DND-41 (cell line): ENCODE results near the gene CHAT.

Source experiments
- ATAC-seq: fragments of 200-7000 bp; cut with Tn5 transposase; 3 replicates; pipeline ENCODE4 v1.9.1; 2021; ENCODE audit warnings: low read depth; ENCODE audit not compliant: insufficient read depth
- DNase-seq: peaks from one replicate; pipeline ENCODE4 v3.0.0-alpha.2; 2020
- H2AFZ ChIP-seq: 2 replicates; pipeline ENCODE4 v1.6.0; 2012; ENCODE audit warnings: low read depth, low read length
- H3K27ac ChIP-seq: 2 replicates; pipeline ENCODE4 v1.5.1; 2012; ENCODE audit warnings: low read length, inconsistent platforms
- H3K27me3 ChIP-seq: fragments of 200-600 bp; sonication (generic); 2 replicates; pipeline ENCODE4 v1.6.0; 2012; ENCODE audit warnings: low read length, mild to moderate bottlenecking, inconsistent platforms; ENCODE audit not compliant: insufficient read depth, poor library complexity
- H3K36me3 ChIP-seq: 2 replicates; pipeline ENCODE4 v1.5.1; 2012; ENCODE audit warnings: low read length, inconsistent platforms; ENCODE audit not compliant: insufficient read depth
- H3K4me1 ChIP-seq: 2 replicates; pipeline ENCODE4 v1.5.1; 2012; ENCODE audit warnings: mild to moderate bottlenecking, low read length; ENCODE audit not compliant: insufficient read depth
- H3K4me2 ChIP-seq: 2 replicates; pipeline ENCODE4 v1.6.0; 2012; ENCODE audit warnings: mild to moderate bottlenecking, moderate library complexity, low read length, inconsistent platforms; ENCODE audit not compliant: insufficient read depth
- H3K4me3 ChIP-seq, 2 experiments: fragments of 200-600 bp in 1 of 2; shearing (Covaris generic) in 1 of 2; 2 replicates each; pipeline ENCODE4 v1.5.1; 2012 to 2016; ENCODE audit warnings: inconsistent platforms in 2 of 2, low read length in 2 of 2, mild to moderate bottlenecking in 2 of 2, low read depth in 1 of 2, moderate library complexity in 1 of 2
- H3K79me2 ChIP-seq: 2 replicates; pipeline ENCODE4 v1.6.0; 2012; ENCODE audit warnings: low read length, inconsistent platforms; ENCODE audit not compliant: insufficient read depth
- H3K9ac ChIP-seq: 2 replicates; pipeline ENCODE4 v1.6.0; 2012; ENCODE audit warnings: low read depth, mild to moderate bottlenecking, inconsistent platforms, low read length, moderate library complexity
- H3K9me3 ChIP-seq: 2 replicates; pipeline ENCODE4 v1.5.1; 2012; ENCODE audit warnings: low read length, moderate library complexity, mild to moderate bottlenecking, inconsistent platforms; ENCODE audit not compliant: insufficient read depth, severe bottlenecking
- H4K20me1 ChIP-seq: 2 replicates; pipeline ENCODE4 v1.6.0; 2012; ENCODE audit warnings: low read length; ENCODE audit not compliant: insufficient read depth
- CTCF ChIP-seq: IDR thresholded peaks from 2 replicates; pipeline ENCODE4 v1.5.1; 2012; ENCODE audit warnings: borderline replicate concordance, low read length, moderate library complexity, mild to moderate bottlenecking; ENCODE audit not compliant: poor library complexity, severe bottlenecking; ENCODE audit errors: extremely low read depth
- EZH2 ChIP-seq: IDR thresholded peaks from 3 replicates; pipeline ENCODE4 v1.6.1; 2012; ENCODE audit warnings: borderline replicate concordance, low read depth, mild to moderate bottlenecking, moderate library complexity, low read length, inconsistent platforms; ENCODE audit not compliant: severe bottlenecking

Gene CHAT

GRCh38 chr10:49613882-49614241, at the start of gene CHAT:
Gene CHAT (plus strand): TSS chr10:49614037. CDS start chr10:49614190, 153 bp downstream.
- H3K27me3 ChIP-seq, result no peaks in the 10 kb centered on the region

GRCh38 chr10:49564461-49565009, 49.3 kb upstream of the CHAT start:
- TF ChIP-seq EZH2 (no peak), CTCF (no peak)
- Histone ChIP-seq H3K9ac (no peak overlapping the region), H3K27me3 (no peaks in the 10 kb centered on the region), H3K4me3 (no peak overlapping the region), H3K9me3 (no peaks in the 10 kb centered on the region), H2AFZ (no peak overlapping the region), H3K4me2 (no peak overlapping the region), H3K4me1 (no peaks in the 10 kb centered on the region), H3K79me2 (no peaks in the 10 kb centered on the region), H3K27ac (no peak overlapping the region), H4K20me1 (no peaks in the 10 kb centered on the region), H3K36me3 (no peaks in the 10 kb centered on the region)
- no peak for ATAC-seq
- DNase-seq, result no peak

More at GRCh38 chr10:49613882-49614241, at the start of gene CHAT:
- no peaks in the 10 kb centered on the region for H4K20me1 ChIP-seq
- no peaks in the 10 kb centered on the region for H3K79me2 ChIP-seq
- H3K4me1 ChIP-seq, result no peaks in the 10 kb centered on the region
- H3K27ac ChIP-seq, result no peak within 1 kb of the TSS
- H3K4me2 ChIP-seq, result no peak within 1 kb of the TSS
- H2AFZ ChIP-seq, result no peak within 1 kb of the TSS
- no peak for TF ChIP-seq CTCF
- H3K4me3 ChIP-seq, result no peak within 1 kb of the TSS
- H3K9me3 ChIP-seq, result no peaks in the 10 kb centered on the region
- H3K9ac ChIP-seq, result no peak within 1 kb of the TSS
- no peaks in the 10 kb centered on the region for H3K36me3 ChIP-seq
- DNase-seq, result no peak
- no peak for ATAC-seq

- DNase-seq (no peak), ATAC-seq (no peak)
- H3K36me3 ChIP-seq, result no peaks in the 10 kb centered on the region
- no peak overlapping the region for H3K4me2 ChIP-seq
- H3K79me2 ChIP-seq, result no peaks in the 10 kb centered on the region
- no peaks in the 10 kb centered on the region for H3K9me3 ChIP-seq
- no peaks in the 10 kb centered on the region for H3K4me1 ChIP-seq
- H2AFZ ChIP-seq, result no peak overlapping the region
- no peaks in the 10 kb centered on the region for H3K27me3 ChIP-seq
- H3K27ac ChIP-seq, result no peak overlapping the region
- H3K9ac ChIP-seq, result no peak overlapping the region
- no peak overlapping the region for H3K4me3 ChIP-seq
- H4K20me1 ChIP-seq, result no peaks in the 10 kb centered on the region
- no peak for TF ChIP-seq CTCF
- TF ChIP-seq EZH2, result no peak
Observed at GRCh38 chr10:49567810-49568209, 46.0 kb upstream of the CHAT start.

GRCh38 chr10:49568235-49568634, 45.6 kb upstream of the CHAT start:
- DNase-seq (no peak), ATAC-seq (no peak)
- Histone ChIP-seq H3K27ac (no peak overlapping the region), H2AFZ (no peak overlapping the region), H3K79me2 (no peaks in the 10 kb centered on the region), H3K4me3 (no peak overlapping the region), H3K27me3 (no peaks in the 10 kb centered on the region), H3K9ac (no peak overlapping the region), H4K20me1 (no peaks in the 10 kb centered on the region), H3K4me1 (no peaks in the 10 kb centered on the region), H3K9me3 (no peaks in the 10 kb centered on the region), H3K36me3 (no peaks in the 10 kb centered on the region), H3K4me2 (no peak overlapping the region)
- TF ChIP-seq EZH2 (no peak), CTCF (no peak)
